Fibroblast of lung (primary cell): Measurements from ENCODE around the gene DDAH1. TPM values are rescaled to one million over a fixed set of nuclear protein-coding genes. Genes with fewer than 3 reads are reported as not detected.

Experiments used
- DNase-seq, 2 donors: peaks; one replicate each; pipeline versions ENCODE4 v3.0.0 to v3.0.0-alpha.2; 2010; ENCODE audit warnings: low read depth in 2 of 2
- H2AFZ ChIP-seq: 2 replicates; pipeline ENCODE4 v1.5.1; 2012; ENCODE audit warnings: low read length, control low read depth, inconsistent platforms
- H3K27ac ChIP-seq: 2 replicates; pipeline ENCODE4 v1.5.1; 2011; ENCODE audit warnings: low read length, control low read depth; ENCODE audit not compliant: insufficient read depth
- H3K27me3 ChIP-seq: 2 replicates; pipeline ENCODE4 v1.5.1; 2011; ENCODE audit warnings: mild to moderate bottlenecking, low read length; ENCODE audit not compliant: control insufficient read depth, insufficient read depth
- H3K36me3 ChIP-seq: 2 replicates; pipeline ENCODE4 v1.5.1; 2011; ENCODE audit warnings: low read length; ENCODE audit not compliant: control insufficient read depth, insufficient read depth
- H3K4me1 ChIP-seq: 2 replicates; pipeline ENCODE4 v1.5.1; 2011; ENCODE audit warnings: low read length; ENCODE audit not compliant: control insufficient read depth, insufficient read depth; ENCODE audit errors: extremely low read depth
- H3K4me2 ChIP-seq: 2 replicates; pipeline ENCODE4 v1.5.1; 2011; ENCODE audit warnings: low read length, control low read depth; ENCODE audit not compliant: insufficient read depth; ENCODE audit errors: extremely low read depth
- H3K4me3 ChIP-seq, 4 experiments: fragments of 200-600 bp in 1 of 4; sonication (generic) in 1 of 4; replicated peaks in 1 of 4; 2 replicates each; pipeline ENCODE4 v1.5.1; 2011 to 2016; ENCODE audit warnings: low read length in 4 of 4, low read depth in 3 of 4, mild to moderate bottlenecking in 3 of 4, control low read depth in 2 of 4, inconsistent platforms in 1 of 4, mixed read lengths in 1 of 4; ENCODE audit not compliant: insufficient read depth in 1 of 4; ENCODE audit errors: control extremely low read depth in 1 of 4
- H3K79me2 ChIP-seq: 2 replicates; pipeline ENCODE4 v1.5.1; 2012; ENCODE audit warnings: mild to moderate bottlenecking, low read length, inconsistent platforms; ENCODE audit not compliant: control insufficient read depth, insufficient read depth
- H3K9ac ChIP-seq: 2 replicates; pipeline ENCODE4 v1.5.1; 2011; ENCODE audit warnings: mild to moderate bottlenecking, low read length, control low read depth; ENCODE audit not compliant: insufficient read depth
- H3K9me3 ChIP-seq: 2 replicates; pipeline ENCODE4 v1.5.1; 2012; ENCODE audit warnings: low read depth, low read length; ENCODE audit not compliant: control insufficient read depth, insufficient read depth
- H4K20me1 ChIP-seq: 2 replicates; pipeline ENCODE4 v1.5.1; 2011; ENCODE audit warnings: low read length; ENCODE audit not compliant: control insufficient read depth, insufficient read depth; ENCODE audit errors: extremely low read depth
- EZH2 ChIP-seq: IDR thresholded peaks from 2 replicates; pipeline ENCODE4 v1.5.1; 2012; ENCODE audit warnings: low read length, control low read depth, mild to moderate bottlenecking; ENCODE audit errors: missing control alignments
- polyA plus RNA-seq, 2 donors: library from polyadenylated mRNA; depleted of rRNA in 1 of 2; stranded (reverse) in 1 of 2; unstranded in 1 of 2; fragments of >200 nt; gene quantifications; 2 replicates each; pipeline ENCODE4 v1.2.1, GENCODE V29; 2011 to 2012; ENCODE audit warnings: missing spikeins in 1 of 2
- total RNA-seq: library from RNA; depleted of rRNA; stranded (reverse); fragments of >200 nt; gene quantifications from 2 replicates; pipeline ENCODE4 v1.2.1, GENCODE V29; 2014
- TF ChIP-seq, protein P1 (sequence below), 2 donors: IDR thresholded peaks in 1 of 2; conservative IDR thresholded peaks in 1 of 2; 1 replicate in 1 of 2; 2 replicates in 1 of 2; pipeline ENCODE4 v1.5.1; 2011 to 2012; ENCODE audit warnings: low read length in 2 of 2, control low read depth in 1 of 2, inconsistent platforms in 1 of 2, low read depth in 1 of 2, mild to moderate bottlenecking in 1 of 2

The DDAH1 gene
- total and polyA plus RNA-seq, 2 donors (not counting 1 experiment from before 2014, with no cell fraction given): 50.0 to 218 TPM

GRCh38 chr1:85417876-85418275, 47.1 kb downstream of the DDAH1 start:
- peaks cover 12% of the 10 kb centered on the region for H3K79me2 ChIP-seq
- no peak overlapping the region for H3K4me3 ChIP-seq
- no peak overlapping the region for H3K4me2 ChIP-seq

DNA sequence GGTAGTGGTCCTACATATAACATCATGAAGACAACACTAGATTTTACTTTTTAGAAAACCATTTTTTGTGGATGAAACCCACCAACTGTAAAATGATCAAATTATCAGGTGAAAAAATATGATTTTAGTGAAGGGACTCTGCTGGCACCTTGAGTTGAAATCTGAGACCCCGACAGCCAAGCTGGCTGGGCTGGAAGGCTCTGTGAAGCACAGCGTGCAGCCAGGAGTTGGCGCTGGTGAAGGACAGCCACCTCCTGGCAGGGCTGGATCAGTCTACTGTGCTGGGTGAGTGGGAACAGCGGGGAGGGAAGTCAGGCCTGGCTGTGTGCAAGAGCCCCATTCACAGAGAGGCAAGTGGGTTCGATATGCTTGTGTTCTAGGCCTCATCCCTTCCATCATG, 47.9 kb downstream of the DDAH1 start:
- Histone ChIP-seq H3K27ac (no peak overlapping the region), H3K27me3 (no peaks in the 10 kb centered on the region)

More at GRCh38 chr1:85417876-85418275, 47.1 kb downstream of the DDAH1 start:
- no peaks in the 10 kb centered on the region for H3K36me3 ChIP-seq
- H3K27me3 ChIP-seq: no peaks in the 10 kb centered on the region
- H3K9me3 ChIP-seq: no peaks in the 10 kb centered on the region
- DNase-seq: no peak
- no peak overlapping the region for H3K27ac ChIP-seq
- no peak for TF ChIP-seq EZH2
- TF ChIP-seq, protein P1, sequence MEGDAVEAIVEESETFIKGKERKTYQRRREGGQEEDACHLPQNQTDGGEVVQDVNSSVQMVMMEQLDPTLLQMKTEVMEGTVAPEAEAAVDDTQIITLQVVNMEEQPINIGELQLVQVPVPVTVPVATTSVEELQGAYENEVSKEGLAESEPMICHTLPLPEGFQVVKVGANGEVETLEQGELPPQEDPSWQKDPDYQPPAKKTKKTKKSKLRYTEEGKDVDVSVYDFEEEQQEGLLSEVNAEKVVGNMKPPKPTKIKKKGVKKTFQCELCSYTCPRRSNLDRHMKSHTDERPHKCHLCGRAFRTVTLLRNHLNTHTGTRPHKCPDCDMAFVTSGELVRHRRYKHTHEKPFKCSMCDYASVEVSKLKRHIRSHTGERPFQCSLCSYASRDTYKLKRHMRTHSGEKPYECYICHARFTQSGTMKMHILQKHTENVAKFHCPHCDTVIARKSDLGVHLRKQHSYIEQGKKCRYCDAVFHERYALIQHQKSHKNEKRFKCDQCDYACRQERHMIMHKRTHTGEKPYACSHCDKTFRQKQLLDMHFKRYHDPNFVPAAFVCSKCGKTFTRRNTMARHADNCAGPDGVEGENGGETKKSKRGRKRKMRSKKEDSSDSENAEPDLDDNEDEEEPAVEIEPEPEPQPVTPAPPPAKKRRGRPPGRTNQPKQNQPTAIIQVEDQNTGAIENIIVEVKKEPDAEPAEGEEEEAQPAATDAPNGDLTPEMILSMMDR (conservative IDR thresholded peaks at IDR 0.05 in 1 of 2, IDR thresholded peaks at IDR 0.05 in 1 of 2; ENCODE audit: low read depth in 1 of 2, low read length in 2 of 2): no peak
- no peak overlapping the region for H3K9ac ChIP-seq
- no peak overlapping the region for H2AFZ ChIP-seq
- H3K4me1 ChIP-seq: no peaks in the 10 kb centered on the region
- H4K20me1 ChIP-seq: no peaks in the 10 kb centered on the region

GRCh38 chr1:85413169-85413568, 51.8 kb downstream of the DDAH1 start:
- Histone ChIP-seq H3K4me2 (no peak overlapping the region), H3K27me3 (no peaks in the 10 kb centered on the region), H3K27ac (no peak overlapping the region), H3K9ac (no peak overlapping the region), H3K9me3 (no peaks in the 10 kb centered on the region), H3K4me1 (no peaks in the 10 kb centered on the region), H2AFZ (no peak overlapping the region), H3K79me2 (peaks cover 20% of the 10 kb centered on the region), H4K20me1 (no peaks in the 10 kb centered on the region), H3K36me3 (no peaks in the 10 kb centered on the region), H3K4me3 (no peak overlapping the region)
- TF ChIP-seq EZH2: no peak
- TF ChIP-seq, protein P1 (conservative IDR thresholded peaks at IDR 0.05 in 1 of 2, IDR thresholded peaks at IDR 0.05 in 1 of 2; ENCODE audit: low read depth in 1 of 2, low read length in 2 of 2): no peak
- DNase-seq: no peak

More for the DNA sequence above, 47.9 kb downstream of the DDAH1 start:
- no peak for DNase-seq
- H3K9ac ChIP-seq: no peak overlapping the region
- H3K9me3 ChIP-seq: no peaks in the 10 kb centered on the region
- H3K79me2 ChIP-seq: peaks cover 12% of the 10 kb centered on the region
- H2AFZ ChIP-seq: no peak overlapping the region
- H3K36me3 ChIP-seq: no peaks in the 10 kb centered on the region
- TF ChIP-seq, protein P1 (conservative IDR thresholded peaks at IDR 0.05 in 1 of 2, IDR thresholded peaks at IDR 0.05 in 1 of 2; ENCODE audit: low read depth in 1 of 2, low read length in 2 of 2): no peak
- no peak for TF ChIP-seq EZH2
- no peak overlapping the region for H3K4me3 ChIP-seq
- H3K4me1 ChIP-seq: no peaks in the 10 kb centered on the region
- no peaks in the 10 kb centered on the region for H4K20me1 ChIP-seq
- no peak overlapping the region for H3K4me2 ChIP-seq
